Body of pancreas (tissue), 4 donors: Measurements from ENCODE around the gene OR51A4. TPM values are rescaled to one million over a fixed set of nuclear protein-coding genes. Genes with fewer than 3 reads are reported as not detected.

Experiments
- ATAC-seq: fragments of 150-250 bp; one replicate; pipeline ENCODE4 v1.9.1; 2016
- DNase-seq, 4 donors: peaks; one replicate each; pipeline ENCODE4 v3.0.0-alpha.2; 2019
- H3K27ac ChIP-seq, 4 donors: fragments of 200-600 bp; sonication (generic); 1 replicate in 3 of 4; 2 replicates in 1 of 4; pipeline versions ENCODE4 v1.5.1 to v1.6.1; 2016 to 2019; ENCODE audit warnings: mild to moderate bottlenecking in 1 of 4, mixed read lengths in 1 of 4, moderate library complexity in 1 of 4
- H3K27me3 ChIP-seq, 2 donors: fragments of 200-600 bp; sonication (generic); one replicate each; pipeline ENCODE4 v1.6.0; 2016; ENCODE audit warnings: mild to moderate bottlenecking in 1 of 2
- H3K36me3 ChIP-seq, 2 donors: fragments of 200-600 bp; sonication (generic); replicated peaks in 1 of 2; 2 replicates each; pipeline ENCODE4 v1.5.1; 2016; ENCODE audit warnings: low read depth in 2 of 2; ENCODE audit not compliant: insufficient read depth in 1 of 2
- H3K4me1 ChIP-seq: fragments of 200-600 bp; sonication (generic); one replicate; pipeline ENCODE4 v1.6.0; 2016
- H3K4me3 ChIP-seq, 2 donors: fragments of 200-600 bp; sonication (generic); 1 replicate in 1 of 2; 2 replicates in 1 of 2; pipeline ENCODE4 v1.5.1; 2016 to 2019
- H3K9me3 ChIP-seq, 3 donors: fragments of 200-600 bp; sonication (generic); 1 replicate in 2 of 3; 2 replicates in 1 of 3; pipeline ENCODE4 v1.5.1; 2016
- CTCF ChIP-seq, 7 experiments: fragments of 450-650 bp in 4 of 7; fragments of 200-600 bp in 3 of 7; sonication (generic) in 3 of 7; IDR thresholded peaks; one replicate each; pipeline ENCODE4 v1.5.1; 2016 to 2019; ENCODE audit warnings: antibody characterized with exemption in 7 of 7
- POLR2A ChIP-seq, 3 donors: fragments of 450-650 bp; IDR thresholded peaks; one replicate each; pipeline ENCODE4 v1.6.1; 2016; ENCODE audit warnings: antibody characterized with exemption in 3 of 3, mild to moderate bottlenecking in 2 of 3
- WGBS, 2 donors: methylation state at CpG; one replicate each; pipeline ENCODE4 v1.1.5; 2017; 5-methylcytosine and 5-hydroxymethylcytosine counted together
- intact Hi-C: fragments of 100-400 bp; cut with DNase I; formaldehyde crosslinking; loops from one replicate; pipeline ENCODE4 v1.15.1; 2023
- total RNA-seq, 2 donors: library from RNA; depleted of rRNA; stranded (reverse); fragments of >200 nt; gene quantifications; one replicate each; pipeline ENCODE4 v1.1.0, GENCODE V29; 2016

OR51A4 gene
- total RNA-seq, 2 donors from 2014 or later, result not detected

GRCh38 chr11:4979036-4979435 lies 31.6 kb upstream of the OR51A4 start:
- whole genome bisulfite sequencing, 2 donors, result 36 to 49% methylated on average over 3 of the region's 3 CpGs
- ATAC-seq, result no peak

GRCh38 chr11:4975436-4975835 lies 28.0 kb upstream of the OR51A4 start:
- H3K27me3 ChIP-seq, result no peaks in the 10 kb centered on the region
- H3K36me3 ChIP-seq, result no peaks in the 10 kb centered on the region
- no peak overlapping the region for H3K27ac ChIP-seq
- no peak for TF ChIP-seq POLR2A (IDR thresholded peaks at IDR 0.05)
- no peak for TF ChIP-seq CTCF (IDR thresholded peaks at IDR 0.05)
- no peaks in the 10 kb centered on the region for H3K4me1 ChIP-seq
- intact Hi-C loops, result no loop called here
- H3K4me3 ChIP-seq, result no peak overlapping the region
- no peaks in the 10 kb centered on the region for H3K9me3 ChIP-seq
- ATAC-seq (no peak), DNase-seq (no peak)
- 82 to 86% methylated on average over 5 of the region's 5 CpGs for WGBS, 2 donors

More at GRCh38 chr11:4979036-4979435, 31.6 kb upstream of the OR51A4 start:
- H3K9me3 ChIP-seq, result no peaks in the 10 kb centered on the region
- H3K4me1 ChIP-seq, result peaks cover 10% of the 10 kb centered on the region
- H3K36me3 ChIP-seq, result no peaks in the 10 kb centered on the region
- intact Hi-C loops, result no loop called here
- no peak overlapping the region for H3K27ac ChIP-seq
- no peak overlapping the region for H3K4me3 ChIP-seq
- H3K27me3 ChIP-seq, result no peaks in the 10 kb centered on the region
- DNase-seq, result no peak
- no peak for TF ChIP-seq POLR2A (IDR thresholded peaks at IDR 0.05)
- no peak for TF ChIP-seq CTCF (IDR thresholded peaks at IDR 0.05)

DNA sequence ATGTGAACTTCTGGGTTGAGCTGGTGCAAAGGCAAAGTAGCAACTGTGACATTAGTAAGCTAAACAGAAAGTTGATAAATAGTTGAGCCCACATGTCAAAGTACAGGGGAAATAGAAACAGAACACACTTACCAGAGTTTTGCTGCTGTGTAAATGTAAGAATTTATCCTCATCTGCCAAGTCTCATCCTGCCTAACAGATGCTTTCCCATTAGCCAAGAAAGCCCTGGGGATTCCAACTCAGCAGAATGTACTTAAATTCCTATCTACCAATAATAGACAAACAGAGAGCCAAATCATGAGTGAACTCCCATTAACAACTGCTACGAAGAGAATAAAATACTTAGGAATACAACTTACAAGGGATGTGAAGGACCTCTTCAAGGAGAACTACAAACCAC lies 15.4 kb upstream of the OR51A4 start:
- Histone ChIP-seq H3K27me3 (no peaks in the 10 kb centered on the region), H3K36me3 (no peaks in the 10 kb centered on the region), H3K4me1 (peaks cover 1% of the 10 kb centered on the region), H3K9me3 (no peaks in the 10 kb centered on the region), H3K27ac (no peak overlapping the region), H3K4me3 (no peak overlapping the region)
- no peak for TF ChIP-seq CTCF (IDR thresholded peaks at IDR 0.05)
- TF ChIP-seq POLR2A (IDR thresholded peaks at IDR 0.05), result no peak
- 70 to 79% methylated on average over 1 of the region's 1 CpG for WGBS, 2 donors
- intact Hi-C loops, result no loop called here
- ATAC-seq (no peak), DNase-seq (no peak)

GRCh38 chr11:4960877-4961276 lies 13.5 kb upstream of the OR51A4 start:
- no peaks in the 10 kb centered on the region for H3K9me3 ChIP-seq
- intact Hi-C loops, result no loop called here

More at GRCh38 chr11:4960877-4961276, 13.5 kb upstream of the OR51A4 start:
- Histone ChIP-seq H3K27me3 (no peaks in the 10 kb centered on the region), H3K27ac (no peak overlapping the region), H3K4me3 (no peak overlapping the region), H3K36me3 (no peaks in the 10 kb centered on the region), H3K4me1 (peaks cover 6% of the 10 kb centered on the region)
- ATAC-seq (no peak), DNase-seq (no peak)
- 51 to 66% methylated on average over 3 of the region's 3 CpGs for WGBS, 2 donors
- TF ChIP-seq POLR2A (IDR thresholded peaks at IDR 0.05) (no peak), CTCF (IDR thresholded peaks at IDR 0.05) (no peak)
